HEK293 (cell line): ENCODE measurements around the gene MOB1A.

ENCODE experiments used
- CTCF ChIA-PET: fragments of 350-600 bp; formaldehyde crosslinking; extraction: SDS; loops from one replicate; lab custom pipeline; 2021; ENCODE audit warnings: antibody characterized with exemption; lab: Yijun Ruan, JAX
- POLR2A ChIA-PET: fragments of 300-600 bp; formaldehyde crosslinking; extraction: SDS; loops from one replicate; lab custom pipeline; 2020; ENCODE audit warnings: antibody characterized with exemption, inconsistent platforms; lab: Yijun Ruan, JAX
- H3K27ac ChIP-seq: fragments of 200-500 bp; sonication (Bioruptor generic); 2 replicates; pipeline ENCODE4 v1.5.1; 2014; ENCODE audit warnings: low read depth, low read length, control low read depth, inconsistent platforms; ENCODE audit errors: extremely low read depth
- H3K36me3 ChIP-seq, 2 experiments: fragments of 200-500 bp in 1 of 2; sonication (Bioruptor generic) in 1 of 2; 1 replicate in 1 of 2; 2 replicates in 1 of 2; pipeline ENCODE4 v1.5.1; 2014 to 2017; ENCODE audit warnings: inconsistent platforms in 2 of 2, low read length in 2 of 2; ENCODE audit not compliant: control insufficient read depth in 2 of 2, insufficient read depth in 1 of 2
- H3K4me1 ChIP-seq: fragments of 200-500 bp; sonication (Bioruptor generic); 2 replicates; pipeline ENCODE4 v1.5.1; 2014; ENCODE audit warnings: mild to moderate bottlenecking, low read length, inconsistent platforms; ENCODE audit not compliant: control insufficient read depth, insufficient read depth
- H3K4me3 ChIP-seq: 2 replicates; pipeline ENCODE4 v1.5.1; 2011; ENCODE audit warnings: low read depth, mild to moderate bottlenecking, control low read depth, low read length, moderate library complexity
- H3K9me3 ChIP-seq: fragments of 200-500 bp; sonication (Bioruptor generic); 2 replicates; pipeline ENCODE4 v1.5.1; 2014; ENCODE audit warnings: low read depth, low read length, inconsistent platforms; ENCODE audit not compliant: control insufficient read depth, insufficient read depth
- RBAK ChIP-seq: fragments of 450-650 bp; formaldehyde crosslinking; IDR thresholded peaks from 2 replicates; pipeline ENCODE4 v1.5.1; 2016; ENCODE audit warnings: missing biosample characterization, missing genetic modification characterization
- ZBTB7A ChIP-seq: fragments of 450-650 bp; formaldehyde crosslinking; IDR thresholded peaks from 2 replicates; pipeline ENCODE4 v1.5.1; 2016; ENCODE audit warnings: low read depth, missing biosample characterization, missing genetic modification characterization
- ZIC2 ChIP-seq: fragments of 450-650 bp; formaldehyde crosslinking; IDR thresholded peaks from 2 replicates; pipeline ENCODE4 v1.5.1; 2016; ENCODE audit warnings: missing biosample characterization, missing genetic modification characterization
- ZNF2 ChIP-seq: fragments of 450-650 bp; formaldehyde crosslinking; IDR thresholded peaks from 2 replicates; pipeline ENCODE4 v1.5.1; 2016; ENCODE audit warnings: missing biosample characterization, missing genetic modification characterization
- ZNF202 ChIP-seq: fragments of 450-650 bp; formaldehyde crosslinking; IDR thresholded peaks from 2 replicates; pipeline ENCODE4 v1.5.1; 2016; ENCODE audit warnings: missing biosample characterization, missing genetic modification characterization, borderline replicate concordance
- ZNF239 ChIP-seq: fragments of 450-650 bp; formaldehyde crosslinking; IDR thresholded peaks from 2 replicates; pipeline ENCODE4 v1.5.1; 2016; ENCODE audit warnings: missing biosample characterization, missing genetic modification characterization
- ZNF350 ChIP-seq: fragments of 450-650 bp; formaldehyde crosslinking; IDR thresholded peaks from 2 replicates; pipeline ENCODE4 v1.5.0; 2017; ENCODE audit warnings: missing biosample characterization, mild to moderate bottlenecking, missing genetic modification characterization
- ZNF600 ChIP-seq: fragments of 450-650 bp; formaldehyde crosslinking; IDR thresholded peaks from 2 replicates; pipeline ENCODE4 v1.5.1; 2016; ENCODE audit warnings: missing biosample characterization, missing genetic modification characterization
- ZNF654 ChIP-seq: fragments of 450-650 bp; formaldehyde crosslinking; IDR thresholded peaks from 2 replicates; pipeline ENCODE4 v1.5.1; 2016; ENCODE audit warnings: low read depth, missing biosample characterization, missing genetic modification characterization
- TF ChIP-seq, protein P1 (sequence below): fragments of 450-650 bp; formaldehyde crosslinking; IDR thresholded peaks from 2 replicates; pipeline ENCODE4 v1.5.1; 2016; ENCODE audit warnings: missing biosample characterization, missing genetic modification characterization
- TF ChIP-seq, protein P2 (sequence below): fragments of 450-650 bp; formaldehyde crosslinking; optimal IDR thresholded peaks from 2 replicates; pipeline ENCODE3; 2016; ENCODE audit warnings: missing biosample characterization, mild to moderate bottlenecking, missing genetic modification characterization
- TF ChIP-seq, protein P3 (sequence below): fragments of 450-650 bp; formaldehyde crosslinking; IDR thresholded peaks from 2 replicates; pipeline ENCODE4 v1.5.1; 2016; ENCODE audit warnings: missing biosample characterization, missing genetic modification characterization

The MOB1A gene

DNA sequence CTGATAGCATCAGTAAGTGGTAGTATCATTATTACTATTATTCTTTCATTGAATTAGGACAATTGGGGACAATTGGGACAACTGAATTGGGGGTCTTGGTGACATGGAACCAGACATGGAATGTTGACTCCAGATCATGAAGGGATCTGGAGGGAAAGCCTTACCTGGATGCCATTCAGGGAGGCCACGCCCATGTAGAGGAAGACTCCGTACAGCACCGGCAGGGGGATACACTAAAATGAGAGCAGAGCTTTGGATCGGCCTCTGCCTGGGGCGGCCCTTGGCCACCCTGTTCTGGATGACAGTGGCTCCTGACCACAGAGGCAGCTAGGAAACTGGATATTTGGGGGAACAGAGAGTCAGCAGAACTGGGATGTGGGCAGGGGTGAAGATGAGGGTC is 49.0 kb upstream of the MOB1A start:
- POLR2A ChIA-PET, result no interaction called here

DNA sequence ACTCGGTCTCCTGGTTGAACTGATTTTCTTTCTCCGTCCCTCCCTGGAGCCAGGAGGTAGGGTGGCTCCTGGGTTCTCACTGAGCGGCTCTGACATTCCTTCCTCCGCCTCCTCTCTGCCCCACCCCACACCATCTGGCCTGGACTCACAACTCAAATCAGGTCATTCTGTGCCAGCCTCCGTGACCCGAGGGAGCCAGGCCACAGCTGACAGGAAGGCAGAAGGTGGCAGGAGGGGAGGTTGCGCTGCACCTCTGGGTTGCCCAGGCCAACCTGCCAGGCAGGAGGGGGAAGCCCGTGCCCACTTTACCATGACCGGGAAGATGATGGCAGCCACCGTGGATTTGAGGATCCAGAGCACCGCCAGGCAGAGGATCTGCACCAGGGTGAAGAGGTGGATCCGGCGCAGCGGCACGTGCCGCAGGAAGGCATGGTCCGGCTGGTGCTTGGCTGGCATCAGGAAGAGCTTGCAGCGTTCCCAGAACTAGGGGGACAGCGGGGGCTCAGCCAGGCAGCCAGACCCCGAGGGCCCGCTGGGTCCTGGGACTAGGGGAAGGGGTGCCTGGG is 48.1 kb upstream of the MOB1A start:
- TF ChIP-seq ZNF600 (peak; percentile 44; the same call in 1 of the 2 replicates), ZNF654 (tag by site-specific recombination) (no peak)
- H3K9me3 ChIP-seq, result no peaks in the 10 kb centered on the region
- POLR2A ChIA-PET, result interaction anchor here (1.1 kb wide), 1 partner anchor 49 kb away, joined by 3 read pairs; no protein-coding TSS in a partner anchor
- H3K4me3 ChIP-seq, result no peak overlapping the region
- H3K36me3 ChIP-seq, result no peaks in the 10 kb centered on the region
- CTCF ChIA-PET, result no interaction called here
- H3K27ac ChIP-seq, result no peak overlapping the region
- no peaks in the 10 kb centered on the region for H3K4me1 ChIP-seq

More for the DNA sequence above, 49.0 kb upstream of the MOB1A start:
- Histone ChIP-seq H3K4me1 (no peaks in the 10 kb centered on the region), H3K9me3 (no peaks in the 10 kb centered on the region), H3K4me3 (no peak overlapping the region), H3K36me3 (no peaks in the 10 kb centered on the region), H3K27ac (no peak overlapping the region)
- CTCF ChIA-PET, result no interaction called here
- no peak for TF ChIP-seq ZBTB7A
- TF ChIP-seq, protein P1, sequence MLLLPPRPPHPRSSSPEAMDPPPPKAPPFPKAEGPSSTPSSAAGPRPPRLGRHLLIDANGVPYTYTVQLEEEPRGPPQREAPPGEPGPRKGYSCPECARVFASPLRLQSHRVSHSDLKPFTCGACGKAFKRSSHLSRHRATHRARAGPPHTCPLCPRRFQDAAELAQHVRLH (tag by site-specific recombination), result no peak
- no peak for TF ChIP-seq ZNF239 (tag by site-specific recombination)
- TF ChIP-seq, protein P2, sequence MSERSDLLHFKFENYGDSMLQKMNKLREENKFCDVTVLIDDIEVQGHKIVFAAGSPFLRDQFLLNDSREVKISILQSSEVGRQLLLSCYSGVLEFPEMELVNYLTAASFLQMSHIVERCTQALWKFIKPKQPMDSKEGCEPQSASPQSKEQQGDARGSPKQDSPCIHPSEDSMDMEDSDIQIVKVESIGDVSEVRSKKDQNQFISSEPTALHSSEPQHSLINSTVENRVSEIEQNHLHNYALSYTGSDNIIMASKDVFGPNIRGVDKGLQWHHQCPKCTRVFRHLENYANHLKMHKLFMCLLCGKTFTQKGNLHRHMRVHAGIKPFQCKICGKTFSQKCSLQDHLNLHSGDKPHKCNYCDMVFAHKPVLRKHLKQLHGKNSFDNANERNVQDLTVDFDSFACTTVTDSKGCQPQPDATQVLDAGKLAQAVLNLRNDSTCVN (tag by site-specific recombination), result no peak
- TF ChIP-seq RBAK (tag by site-specific recombination), result no peak
- TF ChIP-seq ZNF350, result no peak

DNA sequence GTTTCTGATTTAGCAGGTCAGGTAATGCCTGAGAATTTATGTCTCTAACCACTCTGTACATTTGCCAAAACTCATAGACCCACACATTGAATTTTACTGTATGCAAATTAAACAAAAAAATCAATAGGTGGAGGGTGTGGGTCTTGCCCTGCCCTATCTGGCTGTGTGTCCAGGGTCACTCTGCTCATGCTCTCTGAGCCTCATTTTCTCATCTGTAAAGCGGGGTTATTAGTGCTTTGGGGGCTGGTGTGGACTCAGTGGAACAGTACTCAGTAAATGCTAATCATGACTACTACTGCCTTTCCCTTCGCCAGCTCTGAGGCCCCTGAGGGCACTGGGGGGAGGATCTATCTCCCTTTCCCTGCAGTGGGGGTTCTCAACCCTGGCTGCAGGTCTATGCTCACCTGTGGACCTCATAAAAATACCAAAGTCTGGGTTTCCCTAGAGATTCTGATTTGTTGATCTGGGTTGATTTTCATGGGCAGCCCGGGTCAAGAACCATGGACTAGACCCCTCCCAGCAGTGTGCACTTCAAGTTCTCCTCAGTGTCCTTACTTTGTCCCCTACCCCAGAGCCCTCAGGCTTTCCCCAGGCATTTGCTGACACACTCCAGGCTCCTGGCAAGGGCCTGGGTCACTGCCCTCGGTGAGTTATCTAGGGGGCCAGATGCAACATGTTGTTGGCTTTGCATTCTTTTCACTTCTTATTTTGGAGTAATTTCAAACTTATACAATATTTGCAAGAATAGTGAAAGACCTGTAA is 47.2 kb upstream of the MOB1A start:
- Histone ChIP-seq H3K27ac (no peak overlapping the region), H3K9me3 (no peaks in the 10 kb centered on the region), H3K36me3 (no peaks in the 10 kb centered on the region), H3K4me3 (no peak overlapping the region), H3K4me1 (no peaks in the 10 kb centered on the region)
- ChIA-PET POLR2A (no interaction called here), CTCF (no interaction called here)
- TF ChIP-seq ZNF202 (tag by site-specific recombination) (no peak), ZIC2 (tag by site-specific recombination) (no peak), ZNF2 (tag by site-specific recombination) (no peak)
- TF ChIP-seq, protein P3, sequence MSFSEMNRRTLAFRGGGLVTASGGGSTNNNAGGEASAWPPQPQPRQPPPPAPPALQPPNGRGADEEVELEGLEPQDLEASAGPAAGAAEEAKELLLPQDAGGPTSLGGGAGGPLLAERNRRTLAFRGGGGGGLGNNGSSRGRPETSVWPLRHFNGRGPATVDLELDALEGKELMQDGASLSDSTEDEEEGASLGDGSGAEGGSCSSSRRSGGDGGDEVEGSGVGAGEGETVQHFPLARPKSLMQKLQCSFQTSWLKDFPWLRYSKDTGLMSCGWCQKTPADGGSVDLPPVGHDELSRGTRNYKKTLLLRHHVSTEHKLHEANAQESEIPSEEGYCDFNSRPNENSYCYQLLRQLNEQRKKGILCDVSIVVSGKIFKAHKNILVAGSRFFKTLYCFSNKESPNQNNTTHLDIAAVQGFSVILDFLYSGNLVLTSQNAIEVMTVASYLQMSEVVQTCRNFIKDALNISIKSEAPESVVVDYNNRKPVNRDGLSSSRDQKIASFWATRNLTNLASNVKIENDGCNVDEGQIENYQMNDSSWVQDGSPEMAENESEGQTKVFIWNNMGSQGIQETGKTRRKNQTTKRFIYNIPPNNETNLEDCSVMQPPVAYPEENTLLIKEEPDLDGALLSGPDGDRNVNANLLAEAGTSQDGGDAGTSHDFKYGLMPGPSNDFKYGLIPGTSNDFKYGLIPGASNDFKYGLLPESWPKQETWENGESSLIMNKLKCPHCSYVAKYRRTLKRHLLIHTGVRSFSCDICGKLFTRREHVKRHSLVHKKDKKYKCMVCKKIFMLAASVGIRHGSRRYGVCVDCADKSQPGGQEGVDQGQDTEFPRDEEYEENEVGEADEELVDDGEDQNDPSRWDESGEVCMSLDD (tag by site-specific recombination), result no peak
